Stimulated activated naive CD4-positive, alpha-beta T cell treated with Interleukin-2 at 50 U/mL for 16 hours (primary cell): ENCODE results near the gene TINAGL1.

Experiments used
- DNase-seq: peaks from one replicate; lab custom pipeline; 2025; lab: John Stamatoyannopoulos, UW

The TINAGL1 gene, protein sequence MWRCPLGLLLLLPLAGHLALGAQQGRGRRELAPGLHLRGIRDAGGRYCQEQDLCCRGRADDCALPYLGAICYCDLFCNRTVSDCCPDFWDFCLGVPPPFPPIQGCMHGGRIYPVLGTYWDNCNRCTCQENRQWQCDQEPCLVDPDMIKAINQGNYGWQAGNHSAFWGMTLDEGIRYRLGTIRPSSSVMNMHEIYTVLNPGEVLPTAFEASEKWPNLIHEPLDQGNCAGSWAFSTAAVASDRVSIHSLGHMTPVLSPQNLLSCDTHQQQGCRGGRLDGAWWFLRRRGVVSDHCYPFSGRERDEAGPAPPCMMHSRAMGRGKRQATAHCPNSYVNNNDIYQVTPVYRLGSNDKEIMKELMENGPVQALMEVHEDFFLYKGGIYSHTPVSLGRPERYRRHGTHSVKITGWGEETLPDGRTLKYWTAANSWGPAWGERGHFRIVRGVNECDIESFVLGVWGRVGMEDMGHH

GRCh38 chr1:31576201-31576669 is at the start of gene TINAGL1:
Gene TINAGL1 (plus strand): TSS chr1:31576515. CDS start chr1:31577149, 634 bp downstream.
- no peak for DNase-seq

DNA sequence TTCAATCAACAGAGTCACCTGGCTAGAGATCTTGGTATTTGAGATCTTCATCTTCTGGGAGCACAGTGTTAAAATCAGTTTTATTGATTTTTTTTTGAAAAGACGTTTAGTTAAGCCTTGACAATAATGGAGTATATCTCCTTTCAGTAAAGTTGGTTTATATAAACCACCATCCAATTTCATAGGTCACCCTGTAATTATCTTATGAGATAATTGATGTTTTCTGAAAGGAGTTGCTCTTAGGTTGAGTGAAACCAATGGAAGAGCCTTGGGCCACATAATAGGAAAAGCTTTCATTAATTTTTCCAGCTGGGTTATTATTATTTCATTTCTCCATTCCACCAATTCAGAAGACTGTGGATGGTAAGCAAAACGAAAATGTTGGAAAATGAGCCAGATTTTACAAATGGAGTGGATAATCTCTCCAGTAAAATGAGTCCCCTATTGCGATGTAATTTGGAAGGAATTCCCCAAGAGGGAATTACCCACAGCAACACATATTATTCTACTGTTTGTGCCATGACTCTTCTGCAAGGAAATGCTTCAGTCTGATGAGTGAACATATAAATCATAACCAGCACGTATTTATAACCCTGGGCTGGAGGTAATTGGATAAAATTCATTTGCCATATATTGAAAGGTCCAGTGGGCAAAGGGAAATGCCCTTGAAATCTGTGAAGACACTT is 46.2 kb upstream of the TINAGL1 start:
- DNase-seq = no peak

DNA sequence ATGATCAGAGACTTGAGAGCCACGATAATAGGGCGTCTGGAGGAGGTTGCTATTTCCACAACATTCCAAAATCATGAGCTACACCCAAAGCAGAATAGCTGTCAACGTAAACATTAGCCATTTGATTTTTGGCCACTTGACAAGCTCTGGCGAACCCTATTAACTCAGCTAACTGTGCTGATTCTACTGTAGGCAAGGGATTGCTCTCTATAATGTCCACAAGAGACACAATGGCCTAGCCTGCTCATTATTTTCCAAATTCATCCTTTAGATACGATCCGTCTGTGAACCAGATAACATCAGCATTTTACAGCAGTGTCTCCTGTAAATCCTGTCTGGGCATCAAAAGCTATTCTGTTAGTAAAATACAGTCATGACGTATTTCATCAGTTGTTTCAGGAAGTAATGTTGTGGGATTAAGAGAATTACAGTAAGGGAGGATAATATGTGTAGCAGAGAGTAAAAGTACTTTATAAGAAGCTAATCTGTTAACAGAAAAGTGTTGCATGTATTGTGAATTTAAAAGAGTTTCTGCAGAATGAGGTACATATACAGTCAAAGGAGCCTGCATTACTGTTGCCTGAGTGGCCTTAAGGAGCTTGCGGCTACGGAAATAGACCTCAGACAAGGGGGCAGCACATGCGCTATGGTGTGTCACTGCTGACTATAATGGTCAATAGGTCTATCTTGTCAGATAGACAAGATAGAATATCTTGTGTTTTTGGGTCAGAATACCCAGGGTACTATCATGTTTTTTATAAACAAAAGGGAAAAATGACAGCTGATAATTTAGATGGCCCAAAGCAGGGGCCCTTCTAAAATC is 44.9 kb upstream of the TINAGL1 start:
- no peak for DNase-seq

- no peak for DNase-seq
Measured at GRCh38 chr1:31532173-31532572, 44.1 kb upstream of the TINAGL1 start.

DNA sequence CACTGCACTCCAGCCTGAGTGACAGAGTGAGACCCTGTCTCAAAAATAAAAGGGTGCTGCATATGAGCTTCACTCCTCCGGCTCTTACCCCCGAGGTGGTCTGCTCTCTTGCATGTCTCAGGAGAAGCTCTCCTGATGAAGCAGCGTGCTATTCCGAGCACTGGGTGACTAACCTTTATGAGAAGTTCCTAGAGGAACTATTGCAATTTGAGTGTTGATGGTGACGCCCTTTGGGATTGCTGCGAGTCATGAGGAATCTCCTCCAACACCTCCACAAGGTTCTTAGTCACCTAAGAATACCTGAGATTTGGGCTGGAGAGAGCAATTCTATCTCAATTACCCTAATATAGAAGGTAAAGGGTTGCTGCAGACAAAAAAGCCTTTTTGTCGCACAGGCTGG is 40.8 kb upstream of the TINAGL1 start:
- DNase-seq = no peak

DNA sequence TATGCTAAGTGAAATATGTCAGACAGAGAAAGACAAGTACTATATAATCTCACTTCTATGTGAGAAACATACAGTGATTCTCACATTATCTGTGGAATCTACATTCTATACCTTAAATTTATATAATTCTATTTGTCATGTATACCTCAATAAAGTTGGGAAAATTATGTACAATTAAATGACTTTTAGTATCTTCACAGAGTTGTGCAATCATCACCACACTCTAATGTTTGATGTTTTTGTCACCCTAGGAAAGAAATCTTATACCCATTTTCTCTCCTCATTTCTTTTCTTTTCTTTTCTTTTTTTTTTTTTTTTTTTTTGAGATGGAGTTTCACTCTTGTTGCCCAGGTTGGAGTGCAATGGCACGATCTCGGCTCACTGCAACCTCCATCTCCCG is 37.0 kb upstream of the TINAGL1 start:
- DNase-seq = no peak

GRCh38 chr1:31541194-31541593 is 35.1 kb upstream of the TINAGL1 start:
- DNase-seq = no peak

- no peak for DNase-seq
Measured at GRCh38 chr1:31545927-31546540, 30.3 kb upstream of the TINAGL1 start.

GRCh38 chr1:31548534-31548906 is 27.8 kb upstream of the TINAGL1 start:
- no peak for DNase-seq

DNA sequence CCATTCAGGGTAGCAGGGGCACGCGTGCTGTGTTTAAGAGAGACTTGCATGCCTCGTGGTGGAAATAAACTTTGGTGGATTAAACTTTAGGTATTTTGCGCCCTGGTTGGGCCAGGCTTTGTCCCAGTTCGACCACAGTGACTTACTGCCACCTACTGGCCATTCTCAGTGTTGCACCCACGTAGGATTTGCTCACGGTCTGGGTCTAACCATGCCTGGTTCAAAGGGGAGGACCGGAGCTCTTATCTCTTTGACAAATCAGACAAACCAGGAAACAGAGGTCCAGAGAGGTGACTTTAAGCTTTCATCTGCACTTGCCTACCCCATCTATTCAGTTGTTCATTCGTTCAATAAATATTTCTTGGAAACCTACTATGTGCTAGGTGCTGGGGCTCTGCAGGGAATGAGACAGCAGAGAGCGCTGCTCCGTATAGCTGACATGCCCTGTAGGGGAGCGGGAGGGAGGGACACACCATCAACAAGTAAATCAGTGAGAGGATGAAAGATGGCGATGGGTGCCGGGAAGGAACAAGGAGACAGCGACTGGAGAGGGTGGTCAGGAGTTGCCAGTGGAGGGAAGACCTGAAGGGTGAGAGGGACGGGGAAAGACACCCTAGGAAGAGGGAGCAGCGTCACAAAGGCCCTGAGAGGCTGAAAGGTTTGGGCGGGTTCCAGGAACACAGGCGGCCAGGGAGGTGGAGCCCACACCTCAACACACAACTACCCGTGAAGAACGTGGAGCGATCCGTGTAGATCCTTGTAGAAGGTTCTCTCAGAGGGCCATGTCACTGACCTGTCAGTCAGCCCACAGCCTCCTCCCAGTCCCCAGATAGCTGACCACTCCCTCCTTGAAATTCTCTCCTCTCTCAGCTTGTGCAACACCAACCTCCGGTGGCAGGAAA is 27.2 kb upstream of the TINAGL1 start:
- peak; percentile 79 for DNase-seq

DNA sequence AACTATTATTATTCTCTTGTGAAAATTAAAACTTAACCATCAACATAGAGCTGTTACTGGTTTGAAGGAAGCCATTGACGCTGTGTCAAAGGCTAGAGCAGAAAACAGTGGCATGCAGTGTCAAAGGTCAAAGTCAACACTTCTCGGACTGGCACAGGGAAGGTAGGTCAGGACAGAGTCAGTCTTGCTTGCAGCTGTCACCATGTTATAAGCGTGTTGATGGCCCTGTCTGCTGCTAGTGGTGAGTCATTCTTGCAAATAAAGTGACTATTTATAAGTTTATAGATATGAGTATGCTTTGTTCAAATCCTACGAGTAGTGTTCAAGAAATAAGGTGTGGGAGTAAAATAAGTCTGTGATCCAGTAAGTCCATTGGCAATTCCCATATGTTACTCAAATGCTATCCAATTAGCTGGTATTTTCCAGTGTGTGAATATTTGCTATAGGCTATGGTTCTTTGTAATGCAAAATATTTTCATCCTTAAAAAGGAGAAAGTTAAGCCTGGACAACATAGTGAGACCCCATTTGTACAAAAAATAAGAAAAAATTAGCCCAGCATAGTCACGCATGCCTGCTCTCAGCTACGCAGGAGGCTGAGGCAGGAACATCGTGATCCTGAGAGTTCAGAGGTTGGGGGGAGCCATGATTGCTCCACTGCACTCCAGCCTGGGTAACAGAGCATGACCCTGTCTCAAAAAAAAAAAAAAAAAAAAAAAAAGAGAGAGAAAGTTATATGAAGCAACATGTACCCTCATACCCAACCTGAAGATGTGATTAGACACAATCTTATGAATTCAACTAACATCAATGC is 26.3 kb upstream of the TINAGL1 start:
- DNase-seq = no peak

- DNase-seq = no peak
Measured at GRCh38 chr1:31551208-31551607, 25.1 kb upstream of the TINAGL1 start.

- DNase-seq = no peak
Measured at GRCh38 chr1:31552489-31552888, 23.8 kb upstream of the TINAGL1 start.

DNA sequence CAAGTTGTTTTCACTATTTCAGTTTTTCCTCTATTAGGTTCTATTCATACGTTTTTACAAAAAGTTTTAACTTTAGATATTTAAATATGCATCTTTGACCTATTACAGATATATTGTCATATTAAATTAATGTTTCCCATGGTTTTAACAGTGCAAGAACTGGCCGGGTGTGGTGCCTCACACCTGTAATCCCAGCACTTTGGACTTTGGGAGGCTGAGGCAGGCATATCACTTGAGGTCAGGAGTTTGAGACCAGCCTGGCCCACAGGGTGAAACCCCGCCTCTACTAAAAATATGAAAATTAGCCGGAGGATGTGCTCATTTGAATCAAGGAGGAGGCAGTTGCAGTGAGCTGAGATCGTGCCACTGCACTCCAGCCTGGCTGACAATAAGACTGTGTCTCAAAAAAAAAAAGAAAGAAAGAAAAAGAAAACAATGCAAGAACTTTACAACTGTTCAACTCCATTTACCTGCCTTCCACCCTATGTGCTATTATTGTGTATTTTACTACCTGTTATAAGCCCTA is 19.8 kb upstream of the TINAGL1 start:
- DNase-seq = no peak

- no peak for DNase-seq
Measured at GRCh38 chr1:31559715-31560114, 16.6 kb upstream of the TINAGL1 start.

- no peak for DNase-seq
Measured at GRCh38 chr1:31560394-31560793, 15.9 kb upstream of the TINAGL1 start.

DNA sequence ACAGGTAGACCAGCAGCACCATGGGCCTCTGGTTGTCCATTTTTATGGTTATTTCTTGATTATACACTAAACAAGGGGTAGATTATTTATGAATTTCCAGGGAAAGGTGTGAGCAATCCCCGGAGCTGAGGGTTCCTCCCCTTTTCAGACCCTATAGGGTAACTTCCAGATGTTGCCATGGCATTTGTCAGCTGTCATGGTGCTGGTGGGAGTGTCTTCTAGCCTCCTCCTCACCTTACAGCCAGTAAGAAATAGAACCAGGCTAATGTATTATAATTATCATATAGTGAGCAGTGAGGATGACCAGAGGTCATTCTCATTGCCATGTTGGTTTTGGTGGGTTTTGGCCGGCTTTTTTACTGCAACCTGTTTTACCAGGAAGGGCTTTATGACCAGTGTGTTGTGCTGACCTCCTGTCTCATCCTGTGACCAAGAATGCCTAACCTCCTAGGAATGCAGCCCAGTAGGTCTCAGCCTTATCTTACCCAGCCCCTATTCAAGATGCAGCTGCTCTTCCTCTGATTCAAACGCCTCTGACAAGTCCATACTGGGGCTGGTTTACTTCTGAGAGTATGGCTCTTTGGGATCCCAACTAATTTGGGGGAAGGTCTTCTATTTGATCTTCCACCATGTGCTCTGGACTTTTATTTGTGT is 13.5 kb upstream of the TINAGL1 start:
- DNase-seq = no peak

DNA sequence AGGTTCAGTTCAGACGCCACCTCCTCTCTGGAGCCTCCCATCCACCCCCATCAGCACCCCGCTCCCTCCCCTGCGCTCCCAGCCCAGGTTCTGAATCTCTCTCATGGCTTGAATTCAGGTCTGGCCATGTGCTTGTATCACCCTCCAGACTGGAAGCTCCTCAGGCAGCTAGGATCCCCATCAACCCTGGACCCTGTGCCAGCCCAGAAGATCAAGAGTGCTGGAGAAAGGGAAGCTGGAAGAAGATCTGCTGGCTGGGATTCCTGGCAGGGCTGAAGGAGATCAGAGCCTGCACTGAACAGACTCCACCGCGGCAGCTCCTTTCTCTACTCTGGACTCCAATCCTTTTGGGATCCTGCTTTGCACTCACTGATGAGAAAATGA is 11.7 kb upstream of the TINAGL1 start:
- no peak for DNase-seq

- DNase-seq = no peak
Measured at GRCh38 chr1:31567956-31568570, 8.3 kb upstream of the TINAGL1 start.
